Liver (tissue), 9 donors: ENCODE measurements around the gene MCF2L2. TPM values are rescaled to one million over a fixed set of nuclear protein-coding genes. Genes with fewer than 3 reads are reported as not detected.

Source experiments
- DNase-seq: peaks from one replicate; pipeline ENCODE4 v3.0.0-alpha.2; 2017; ENCODE audit warnings: low spot score
- H3K27ac ChIP-seq, 2 donors: one replicate each; pipeline ENCODE4 v1.7.0; 2013; ENCODE audit warnings: inconsistent platforms in 2 of 2, low read length in 2 of 2, control low read depth in 1 of 2, low read depth in 1 of 2, mild to moderate bottlenecking in 1 of 2
- H3K27me3 ChIP-seq, 4 donors: one replicate each; pipeline versions ENCODE4 v1.6.1 to v1.7.0; 2013; ENCODE audit warnings: low read length in 3 of 4, inconsistent platforms in 1 of 4, mild to moderate bottlenecking in 1 of 4, moderate library complexity in 1 of 4; ENCODE audit not compliant: control insufficient read depth in 4 of 4, insufficient read depth in 4 of 4
- H3K36me3 ChIP-seq, 4 donors: one replicate each; pipeline versions ENCODE4 v1.6.1 to v1.7.0; 2013; ENCODE audit warnings: low read length in 3 of 4, mild to moderate bottlenecking in 3 of 4, low read depth in 1 of 4, moderate library complexity in 1 of 4; ENCODE audit not compliant: control insufficient read depth in 4 of 4, insufficient read depth in 3 of 4
- H3K4me1 ChIP-seq, 4 donors: one replicate each; pipeline versions ENCODE4 v1.6.1 to v1.7.0; 2013; ENCODE audit warnings: low read length in 3 of 4, mild to moderate bottlenecking in 3 of 4, moderate library complexity in 1 of 4; ENCODE audit not compliant: control insufficient read depth in 4 of 4, insufficient read depth in 4 of 4
- H3K4me3 ChIP-seq, 3 donors: one replicate each; pipeline versions ENCODE4 v1.6.1 to v1.7.0; 2013; ENCODE audit warnings: low read length in 3 of 3, control low read depth in 1 of 3, low read depth in 1 of 3, mild to moderate bottlenecking in 1 of 3
- H3K9ac ChIP-seq, 2 donors: one replicate each; pipeline ENCODE4 v1.7.0; 2013; ENCODE audit warnings: low read length in 2 of 2, mild to moderate bottlenecking in 2 of 2, moderate library complexity in 2 of 2, control low read depth in 1 of 2, low read depth in 1 of 2
- H3K9me3 ChIP-seq, 4 donors: one replicate each; pipeline versions ENCODE4 v1.6.1 to v1.7.0; 2013; ENCODE audit warnings: low read length in 3 of 4; ENCODE audit not compliant: control insufficient read depth in 4 of 4
- EGR1 ChIP-seq, 2 donors: IDR thresholded peaks; 2 replicates each; pipeline ENCODE4 v1.6.1; 2016 to 2018; ENCODE audit warnings: antibody characterized with exemption in 2 of 2, low read depth in 2 of 2
- FOXA2 ChIP-seq: IDR thresholded peaks from 2 replicates; pipeline ENCODE4 v1.6.1; 2016; ENCODE audit warnings: antibody characterized with exemption
- HNF4A ChIP-seq, 2 donors: conservative IDR thresholded peaks; 2 replicates each; pipeline ENCODE4 v1.6.1; 2016; ENCODE audit warnings: antibody characterized with exemption in 2 of 2, mild to moderate bottlenecking in 2 of 2
- HNF4G ChIP-seq: IDR thresholded peaks from 2 replicates; pipeline ENCODE4 v1.6.1; 2016; ENCODE audit warnings: antibody characterized with exemption
- JUND ChIP-seq, 2 donors: IDR thresholded peaks; 2 replicates each; pipeline ENCODE4 v1.6.1; 2016; ENCODE audit warnings: antibody characterized with exemption in 2 of 2
- NR2F2 ChIP-seq: IDR thresholded peaks from 2 replicates; pipeline ENCODE4 v1.6.1; 2016; ENCODE audit warnings: antibody characterized with exemption
- RAD21 ChIP-seq, 2 donors: IDR thresholded peaks; 2 replicates each; pipeline ENCODE4 v1.6.1; 2016; ENCODE audit warnings: antibody characterized with exemption in 2 of 2, mild to moderate bottlenecking in 2 of 2
- RXRA ChIP-seq, 2 donors: IDR thresholded peaks; 2 replicates each; pipeline ENCODE4 v1.6.1; 2017 to 2018; ENCODE audit warnings: antibody characterized with exemption in 2 of 2, mild to moderate bottlenecking in 1 of 2
- TAF1 ChIP-seq: conservative IDR thresholded peaks from 2 replicates; pipeline ENCODE4 v1.6.1; 2016; ENCODE audit warnings: antibody characterized with exemption, mild to moderate bottlenecking
- YY1 ChIP-seq: IDR thresholded peaks from 2 replicates; pipeline ENCODE4 v1.6.1; 2016; ENCODE audit warnings: antibody characterized with exemption, mild to moderate bottlenecking
- WGBS: extraction: QIAGEN DNeasy Blood & Tissue Kit; methylation state at CpG from one replicate; pipeline ENCODE4 v1.1.7; 2013; 5-methylcytosine and 5-hydroxymethylcytosine counted together
- polyA plus RNA-seq, 2 donors: library from polyadenylated mRNA; stranded (reverse) in 1 of 2; unstranded in 1 of 2; fragments of 200-250 nt in 1 of 2; fragments of >200 nt in 1 of 2; fragmentation: Nextera tagmentation in 1 of 2; extraction: Ambion mirVana in 1 of 2; gene quantifications; one replicate each; pipeline versions ENCODE4 v1.2.1 to v1.2.3, GENCODE V29; 2013 to 2015
- total RNA-seq, 2 donors: library from RNA; depleted of rRNA; stranded (reverse); fragments of >200 nt; gene quantifications; one replicate each; pipeline ENCODE4 v1.2.3, GENCODE V29; 2014
- TF ChIP-seq, protein P1 (sequence below): IDR thresholded peaks from 2 replicates; pipeline ENCODE4 v1.6.1; 2016; ENCODE audit warnings: antibody characterized with exemption
- TF ChIP-seq, protein P2 (sequence below): IDR thresholded peaks from 2 replicates; pipeline ENCODE4 v1.6.1; 2016; ENCODE audit warnings: antibody characterized with exemption
- TF ChIP-seq, protein P3 (sequence below): IDR thresholded peaks from 2 replicates; pipeline ENCODE4 v1.6.1; 2016; ENCODE audit warnings: antibody characterized with exemption
- TF ChIP-seq, protein P4 (sequence below): IDR thresholded peaks from 2 replicates; pipeline ENCODE4 v1.6.1; 2016; ENCODE audit warnings: antibody characterized with exemption, mild to moderate bottlenecking
- donor health status: healthy.
- donor health status: healthy.
- donor health status: healthy.
- donor health status: healthy.
- donor health status: healthy.

The MCF2L2 gene
- total and polyA plus RNA-seq, 4 donors, result 0.02 to 0.47 (median 0.17) TPM; not detected in 1

DNA sequence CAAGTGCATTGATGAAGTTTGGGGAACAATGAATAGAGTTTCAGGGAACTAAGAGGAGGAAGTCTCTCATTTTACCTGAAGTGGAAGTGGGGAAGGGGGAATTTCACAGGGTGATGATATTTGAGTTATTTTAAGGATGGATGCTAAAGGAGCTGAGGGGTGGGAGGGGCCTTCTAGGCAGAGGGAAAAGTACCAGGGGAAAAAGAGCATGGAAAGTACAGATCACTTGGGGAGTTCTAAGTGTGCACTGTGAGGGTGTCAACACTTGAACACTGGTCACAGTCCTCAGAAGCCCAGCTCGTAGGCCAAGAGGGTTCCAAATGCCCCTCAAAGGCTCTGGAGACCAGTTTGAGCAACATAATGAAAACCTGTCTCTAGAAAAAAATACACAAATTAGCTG, 284.1 kb downstream of the MCF2L2 start (continued):
- TF ChIP-seq, protein P1, sequence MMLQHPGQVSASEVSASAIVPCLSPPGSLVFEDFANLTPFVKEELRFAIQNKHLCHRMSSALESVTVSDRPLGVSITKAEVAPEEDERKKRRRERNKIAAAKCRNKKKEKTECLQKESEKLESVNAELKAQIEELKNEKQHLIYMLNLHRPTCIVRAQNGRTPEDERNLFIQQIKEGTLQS, result no peak
- TF ChIP-seq EGR1 (IDR thresholded peaks at IDR 0.05; ENCODE audit: low read depth in 2 of 2), result no peak
- TF ChIP-seq RAD21 (IDR thresholded peaks at IDR 0.05), result no peak

DNA sequence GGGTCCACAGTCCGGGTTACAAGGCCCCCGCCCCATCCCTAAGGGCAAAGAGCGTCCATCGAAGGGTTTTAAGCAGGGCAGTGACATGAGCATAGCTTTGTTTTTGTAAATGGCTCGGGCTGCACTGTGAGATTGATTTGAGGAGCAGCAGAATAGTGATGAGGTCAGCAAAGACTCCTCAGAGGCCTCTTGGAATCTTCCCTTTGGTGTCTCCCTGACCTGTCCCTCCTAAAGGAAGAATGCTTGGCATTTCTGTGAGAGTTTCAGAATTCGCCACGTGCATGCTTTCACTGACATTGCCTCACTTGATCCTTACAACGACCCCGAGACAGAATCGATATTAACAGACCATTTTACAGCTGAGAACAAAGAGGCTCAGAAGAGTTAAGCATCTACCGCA, 286.2 kb downstream of the MCF2L2 start:
- Histone ChIP-seq H3K4me3 (no peak overlapping the region), H3K36me3 (no peaks in the 10 kb centered on the region), H3K9ac (no peak overlapping the region), H3K27ac (no peak overlapping the region), H3K9me3 (peaks cover 2 to 4% (median 3%) of the 10 kb centered on the region in 4 donors), H3K27me3 (peaks cover 0 to 4% (median 0%) of the 10 kb centered on the region in 4 donors), H3K4me1 (no peaks in the 10 kb centered on the region)
- WGBS, result 74% methylated on average over 11 of the region's 11 CpGs
- TF ChIP-seq RAD21 (IDR thresholded peaks at IDR 0.05) (no peak), HNF4G (no peak), TAF1 (no peak), JUND (IDR thresholded peaks at IDR 0.05) (no peak), HNF4A (conservative IDR thresholded peaks at IDR 0.05) (no peak), FOXA2 (no peak), EGR1 (IDR thresholded peaks at IDR 0.05; ENCODE audit: low read depth in 2 of 2) (no peak)
- TF ChIP-seq, protein P1, result no peak
- TF ChIP-seq, protein P2, sequence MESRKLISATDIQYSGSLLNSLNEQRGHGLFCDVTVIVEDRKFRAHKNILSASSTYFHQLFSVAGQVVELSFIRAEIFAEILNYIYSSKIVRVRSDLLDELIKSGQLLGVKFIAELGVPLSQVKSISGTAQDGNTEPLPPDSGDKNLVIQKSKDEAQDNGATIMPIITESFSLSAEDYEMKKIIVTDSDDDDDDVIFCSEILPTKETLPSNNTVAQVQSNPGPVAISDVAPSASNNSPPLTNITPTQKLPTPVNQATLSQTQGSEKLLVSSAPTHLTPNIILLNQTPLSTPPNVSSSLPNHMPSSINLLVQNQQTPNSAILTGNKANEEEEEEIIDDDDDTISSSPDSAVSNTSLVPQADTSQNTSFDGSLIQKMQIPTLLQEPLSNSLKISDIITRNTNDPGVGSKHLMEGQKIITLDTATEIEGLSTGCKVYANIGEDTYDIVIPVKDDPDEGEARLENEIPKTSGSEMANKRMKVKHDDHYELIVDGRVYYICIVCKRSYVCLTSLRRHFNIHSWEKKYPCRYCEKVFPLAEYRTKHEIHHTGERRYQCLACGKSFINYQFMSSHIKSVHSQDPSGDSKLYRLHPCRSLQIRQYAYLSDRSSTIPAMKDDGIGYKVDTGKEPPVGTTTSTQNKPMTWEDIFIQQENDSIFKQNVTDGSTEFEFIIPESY, result no peak
- TF ChIP-seq, protein P3, sequence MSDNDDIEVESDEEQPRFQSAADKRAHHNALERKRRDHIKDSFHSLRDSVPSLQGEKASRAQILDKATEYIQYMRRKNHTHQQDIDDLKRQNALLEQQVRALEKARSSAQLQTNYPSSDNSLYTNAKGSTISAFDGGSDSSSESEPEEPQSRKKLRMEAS, result no peak
- TF ChIP-seq, protein P4, sequence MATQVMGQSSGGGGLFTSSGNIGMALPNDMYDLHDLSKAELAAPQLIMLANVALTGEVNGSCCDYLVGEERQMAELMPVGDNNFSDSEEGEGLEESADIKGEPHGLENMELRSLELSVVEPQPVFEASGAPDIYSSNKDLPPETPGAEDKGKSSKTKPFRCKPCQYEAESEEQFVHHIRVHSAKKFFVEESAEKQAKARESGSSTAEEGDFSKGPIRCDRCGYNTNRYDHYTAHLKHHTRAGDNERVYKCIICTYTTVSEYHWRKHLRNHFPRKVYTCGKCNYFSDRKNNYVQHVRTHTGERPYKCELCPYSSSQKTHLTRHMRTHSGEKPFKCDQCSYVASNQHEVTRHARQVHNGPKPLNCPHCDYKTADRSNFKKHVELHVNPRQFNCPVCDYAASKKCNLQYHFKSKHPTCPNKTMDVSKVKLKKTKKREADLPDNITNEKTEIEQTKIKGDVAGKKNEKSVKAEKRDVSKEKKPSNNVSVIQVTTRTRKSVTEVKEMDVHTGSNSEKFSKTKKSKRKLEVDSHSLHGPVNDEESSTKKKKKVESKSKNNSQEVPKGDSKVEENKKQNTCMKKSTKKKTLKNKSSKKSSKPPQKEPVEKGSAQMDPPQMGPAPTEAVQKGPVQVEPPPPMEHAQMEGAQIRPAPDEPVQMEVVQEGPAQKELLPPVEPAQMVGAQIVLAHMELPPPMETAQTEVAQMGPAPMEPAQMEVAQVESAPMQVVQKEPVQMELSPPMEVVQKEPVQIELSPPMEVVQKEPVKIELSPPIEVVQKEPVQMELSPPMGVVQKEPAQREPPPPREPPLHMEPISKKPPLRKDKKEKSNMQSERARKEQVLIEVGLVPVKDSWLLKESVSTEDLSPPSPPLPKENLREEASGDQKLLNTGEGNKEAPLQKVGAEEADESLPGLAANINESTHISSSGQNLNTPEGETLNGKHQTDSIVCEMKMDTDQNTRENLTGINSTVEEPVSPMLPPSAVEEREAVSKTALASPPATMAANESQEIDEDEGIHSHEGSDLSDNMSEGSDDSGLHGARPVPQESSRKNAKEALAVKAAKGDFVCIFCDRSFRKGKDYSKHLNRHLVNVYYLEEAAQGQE, result no peak
- DNase-seq, result no peak

DNA sequence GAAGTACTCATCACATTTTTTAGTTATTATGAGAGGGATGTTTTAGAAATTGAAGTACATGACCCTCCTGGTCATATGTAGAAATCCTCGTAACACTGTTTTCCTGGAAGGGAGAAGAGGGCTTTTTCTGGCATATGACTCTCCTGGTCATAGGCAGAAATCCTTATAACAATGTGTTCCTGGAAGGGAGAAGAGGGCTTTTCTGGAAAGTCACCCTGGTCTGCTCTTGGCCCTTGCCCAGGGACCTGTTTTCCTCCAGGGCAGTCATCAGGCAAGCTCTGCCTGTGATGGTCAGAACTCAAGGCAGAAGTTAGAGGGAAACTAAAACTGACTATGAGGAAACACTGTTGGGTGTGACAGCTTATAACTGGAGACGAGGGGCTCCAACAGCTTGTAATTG, 293.6 kb downstream of the MCF2L2 start:
- TF ChIP-seq HNF4A (conservative IDR thresholded peaks at IDR 0.05), result no peak
- TF ChIP-seq, protein P2, result no peak
- TF ChIP-seq EGR1 (IDR thresholded peaks at IDR 0.05; ENCODE audit: low read depth in 2 of 2), result no peak
- no peak for TF ChIP-seq YY1
- no peak for TF ChIP-seq RXRA (IDR thresholded peaks at IDR 0.05)
- TF ChIP-seq, protein P4, result no peak
- no peak for TF ChIP-seq FOXA2
- no peak for TF ChIP-seq TAF1
- TF ChIP-seq HNF4G, result no peak
- no peak for TF ChIP-seq JUND (IDR thresholded peaks at IDR 0.05)
- TF ChIP-seq NR2F2, result no peak
- WGBS, result 81% methylated on average over 2 of the region's 2 CpGs
- H3K9me3 ChIP-seq, result peaks cover 3 to 6% (median 3%) of the 10 kb centered on the region in 4 donors
- no peak overlapping the region for H3K9ac ChIP-seq
- DNase-seq, result no peak
- H3K27ac ChIP-seq, result no peak overlapping the region
- H3K36me3 ChIP-seq, result no peaks in the 10 kb centered on the region
- H3K4me1 ChIP-seq, result no peaks in the 10 kb centered on the region
- no peaks in the 10 kb centered on the region for H3K27me3 ChIP-seq
- no peak overlapping the region for H3K4me3 ChIP-seq
